ENCODE data around the gene WWOX.

WWOX gene

GRCh38 chr16:78611318-78611717 lies 511.9 kb downstream of the WWOX start:
- no peak for DNase-seq (ENCODE audit: extremely low spot score)
- POLR2A ChIA-PET = no interaction called here
- TF ChIP-seq CTCF (IDR thresholded peaks at IDR 0.05; ENCODE audit: control extremely low read depth, extremely low read depth, low read depth, missing control alignments) = no peak
- CTCF ChIA-PET = no interaction called here

GRCh38 chr16:78619811-78620210 lies 520.4 kb downstream of the WWOX start:
- ChIA-PET CTCF (no interaction called here), POLR2A (no interaction called here)
- no peak for TF ChIP-seq CTCF (IDR thresholded peaks at IDR 0.05; ENCODE audit: control extremely low read depth, extremely low read depth, low read depth, missing control alignments)
- DNase-seq (ENCODE audit: extremely low spot score) = no peak

GRCh38 chr16:78620291-78620690 lies 520.8 kb downstream of the WWOX start:
- POLR2A ChIA-PET = no interaction called here
- no peak for TF ChIP-seq CTCF (IDR thresholded peaks at IDR 0.05; ENCODE audit: control extremely low read depth, extremely low read depth, low read depth, missing control alignments)
- CTCF ChIA-PET = no interaction called here
- DNase-seq (ENCODE audit: extremely low spot score) = no peak

- CTCF ChIA-PET = interaction anchor here (1.1 kb wide), 1 partner anchor 18 kb away, joined by 3 read pairs; no protein-coding TSS in a partner anchor
- POLR2A ChIA-PET = no interaction called here
- DNase-seq (ENCODE audit: extremely low spot score) = no peak
- TF ChIP-seq CTCF (IDR thresholded peaks at IDR 0.05; ENCODE audit: control extremely low read depth, extremely low read depth, low read depth, missing control alignments) = no peak
Measured at GRCh38 chr16:78623796-78624195, 524.3 kb downstream of the WWOX start.

- ChIA-PET POLR2A (no interaction called here), CTCF (interaction anchor here (1.1 kb wide), 1 partner anchor 18 kb away, joined by 3 read pairs; no protein-coding TSS in a partner anchor)
- DNase-seq (ENCODE audit: extremely low spot score) = no peak
- TF ChIP-seq CTCF (IDR thresholded peaks at IDR 0.05; ENCODE audit: control extremely low read depth, extremely low read depth, low read depth, missing control alignments) = no peak
Measured at GRCh38 chr16:78624366-78624765, 524.9 kb downstream of the WWOX start.

GRCh38 chr16:78628461-78629045 lies 529.1 kb downstream of the WWOX start:
- CTCF ChIA-PET = no interaction called here

More at GRCh38 chr16:78628461-78629045, 529.1 kb downstream of the WWOX start:
- TF ChIP-seq CTCF (IDR thresholded peaks at IDR 0.05; ENCODE audit: control extremely low read depth, extremely low read depth, low read depth, missing control alignments) = no peak
- POLR2A ChIA-PET = no interaction called here
- no peak for DNase-seq (ENCODE audit: extremely low spot score)
